GM19463 (cell line): ENCODE results near the gene ERGIC3.

Experiments
- ATAC-seq: cut with Tn5 transposase; IDR thresholded peaks from one replicate; pipeline ENCODE4 v1.9.1; 2021; ENCODE audit warnings: mild to moderate bottlenecking, moderate library complexity; ENCODE audit not compliant: unreplicated experiment

ERGIC3 gene

GRCh38 chr20:35541783-35542662 is at the start of gene ERGIC3:
ERGIC3 (plus strand) TSS chr20:35542078; CDS start chr20:35542098, 20 bp downstream.
- peak; percentile 97 for ATAC-seq

- ATAC-seq = no peak
Measured at GRCh38 chr20:35492352-35492751, 49.5 kb upstream of the ERGIC3 start.

GRCh38 chr20:35496481-35496880 is 45.4 kb upstream of the ERGIC3 start:
- ATAC-seq = no peak

GRCh38 chr20:35497320-35497719 is 44.6 kb upstream of the ERGIC3 start:
- ATAC-seq = no peak

- ATAC-seq = no peak
Measured at GRCh38 chr20:35497780-35498189, 44.1 kb upstream of the ERGIC3 start.

GRCh38 chr20:35499271-35499670 is 42.6 kb upstream of the ERGIC3 start:
- no peak for ATAC-seq

GRCh38 chr20:35502352-35502751 is 39.5 kb upstream of the ERGIC3 start:
- ATAC-seq = no peak

GRCh38 chr20:35503281-35503680 is 38.6 kb upstream of the ERGIC3 start:
- no peak for ATAC-seq

GRCh38 chr20:35503841-35504561 is 37.9 kb upstream of the ERGIC3 start:
- no peak for ATAC-seq

- ATAC-seq = no peak
Measured at GRCh38 chr20:35504751-35505150, 37.1 kb upstream of the ERGIC3 start.

- no peak for ATAC-seq
Measured at GRCh38 chr20:35506179-35506578, 35.7 kb upstream of the ERGIC3 start.

- no peak for ATAC-seq
Measured at GRCh38 chr20:35506872-35507638, 34.8 kb upstream of the ERGIC3 start.

- no peak for ATAC-seq
Measured at GRCh38 chr20:35508493-35509218, 33.2 kb upstream of the ERGIC3 start.

GRCh38 chr20:35510951-35511735 is 30.7 kb upstream of the ERGIC3 start:
- no peak for ATAC-seq

- no peak for ATAC-seq
Measured at GRCh38 chr20:35511814-35512420, 30.0 kb upstream of the ERGIC3 start.

- no peak for ATAC-seq
Measured at GRCh38 chr20:35514371-35514932, 27.4 kb upstream of the ERGIC3 start.

- ATAC-seq = no peak
Measured at GRCh38 chr20:35515341-35515740, 26.5 kb upstream of the ERGIC3 start.

GRCh38 chr20:35515949-35516645 is 25.8 kb upstream of the ERGIC3 start:
- no peak for ATAC-seq
